SK-N-SH (cell line): ENCODE results near the gene FBXL22. TPM values are rescaled to one million over a fixed set of nuclear protein-coding genes. Genes with fewer than 3 reads are reported as not detected.

Experiments used
- CTCF ChIA-PET: fragments of 300-600, 350-600 bp; formaldehyde crosslinking; extraction: SDS; loops from one replicate; lab custom pipeline; 2021; lab: Yijun Ruan, JAX
- POLR2A ChIA-PET: fragments of 350-600 bp; sonication (Branson Sonifier 250); formaldehyde crosslinking; extraction: SDS; loops from one replicate; lab custom pipeline; 2020; ENCODE audit warnings: antibody characterized with exemption, inconsistent platforms; lab: Yijun Ruan, JAX
- DNase-seq: peaks from one replicate; pipeline ENCODE4 v3.0.0; 2012
- H2AFZ ChIP-seq: fragments of 200-600 bp; sonication (generic); 2 replicates; pipeline ENCODE4 v1.8.1; 2016; ENCODE audit warnings: antibody characterized with exemption, mild to moderate bottlenecking, low read depth
- H3F3A ChIP-seq: fragments of 200-600 bp; sonication (generic); replicated peaks from 2 replicates; pipeline ENCODE3; 2016; ENCODE audit warnings: antibody characterized with exemption, mild to moderate bottlenecking; ENCODE audit not compliant: insufficient read depth
- H3K27ac ChIP-seq, 2 experiments: fragments of 200-500 bp in 1 of 2; fragments of 200-600 bp in 1 of 2; sonication (Bioruptor generic) in 1 of 2; sonication (generic), shearing (Covaris generic) in 1 of 2; 2 replicates each; pipeline versions ENCODE4 v1.5.1 to v1.6.1; 2014 to 2016; ENCODE audit warnings: low read depth in 2 of 2, inconsistent platforms in 1 of 2, low read length in 1 of 2, mild to moderate bottlenecking in 1 of 2, mixed read lengths in 1 of 2
- H3K27me3 ChIP-seq: fragments of 200-600 bp; sonication (generic), shearing (Covaris generic); 2 replicates; pipeline ENCODE4 v1.6.1; 2016; ENCODE audit warnings: mixed run types; ENCODE audit not compliant: insufficient read depth
- H3K36me3 ChIP-seq, 2 experiments: fragments of 200-500 bp in 1 of 2; fragments of 200-600 bp in 1 of 2; sonication (Bioruptor generic) in 1 of 2; sonication (generic) in 1 of 2; replicated peaks in 1 of 2; 2 replicates each; pipeline versions ENCODE3 to v1.5.1; 2014 to 2016; ENCODE audit warnings: low read length in 1 of 2, mild to moderate bottlenecking in 1 of 2; ENCODE audit not compliant: insufficient read depth in 2 of 2, control insufficient read depth in 1 of 2
- H3K4me1 ChIP-seq, 2 experiments: fragments of 200-500 bp in 1 of 2; fragments of 200-600 bp in 1 of 2; sonication (Bioruptor generic) in 1 of 2; sonication (generic), shearing (Covaris generic) in 1 of 2; 2 replicates each; pipeline versions ENCODE4 v1.5.1 to v1.6.1; 2014 to 2016; ENCODE audit warnings: low read depth in 1 of 2, low read length in 1 of 2, mixed run types in 1 of 2; ENCODE audit not compliant: insufficient read depth in 2 of 2, control insufficient read depth in 1 of 2
- H3K4me2 ChIP-seq: fragments of 200-600 bp; sonication (generic), shearing (Covaris generic); 2 replicates; pipeline ENCODE4 v1.6.1; 2017; ENCODE audit warnings: mixed run types
- H3K4me3 ChIP-seq, 2 experiments: fragments of 200-500 bp in 1 of 2; fragments of 200-600 bp in 1 of 2; sonication (Bioruptor generic) in 1 of 2; sonication (generic), shearing (Covaris generic) in 1 of 2; 2 replicates each; pipeline versions ENCODE4 v1.5.1 to v1.8.1; 2014 to 2016; ENCODE audit warnings: low read depth in 2 of 2, inconsistent platforms in 1 of 2, low read length in 1 of 2, mild to moderate bottlenecking in 1 of 2, mixed read lengths in 1 of 2, moderate library complexity in 1 of 2
- H3K79me2 ChIP-seq: fragments of 200-600 bp; sonication (generic); 2 replicates; pipeline ENCODE4 v1.8.1; 2017; ENCODE audit warnings: mild to moderate bottlenecking; ENCODE audit not compliant: insufficient read depth
- H3K9ac ChIP-seq: fragments of 200-600 bp; sonication (generic); 2 replicates; pipeline ENCODE4 v1.6.1; 2017; ENCODE audit warnings: mixed run types
- H3K9me2 ChIP-seq: fragments of 200-600 bp; sonication (generic); 2 replicates; pipeline ENCODE4 v1.6.1; 2017; ENCODE audit warnings: mixed run types
- H3K9me3 ChIP-seq: fragments of 200-600 bp; sonication (generic); 2 replicates; pipeline ENCODE4 v1.6.1; 2017; ENCODE audit warnings: mixed run types, mild to moderate bottlenecking, moderate library complexity
- H4K20me1 ChIP-seq: fragments of 200-600 bp; sonication (generic); 2 replicates; pipeline ENCODE4 v1.6.1; 2017; ENCODE audit warnings: mild to moderate bottlenecking, mixed run types; ENCODE audit not compliant: insufficient read depth
- CTCF ChIP-seq: fragments of 200-600 bp; sonication (generic); IDR thresholded peaks from 2 replicates; pipeline ENCODE4 v1.6.1; 2017; ENCODE audit warnings: antibody characterized with exemption, mild to moderate bottlenecking, moderate library complexity
- ELF1 ChIP-seq: IDR thresholded peaks from 2 replicates; pipeline ENCODE4 v1.4.0; 2012
- FOXJ3 ChIP-seq: sonication (generic); formaldehyde crosslinking; IDR thresholded peaks from 2 replicates; pipeline ENCODE4 v1.5.1; 2020; ENCODE audit warnings: mild to moderate bottlenecking, missing genetic modification reagents
- JUND ChIP-seq: IDR thresholded peaks from 2 replicates; pipeline ENCODE4 v1.4.0; 2012
- MEF2A ChIP-seq: IDR thresholded peaks from 2 replicates; pipeline ENCODE4 v1.4.0; 2012; ENCODE audit warnings: low read depth, borderline replicate concordance
- MXI1 ChIP-seq: IDR thresholded peaks from 2 replicates; pipeline ENCODE4 v1.6.1; 2012; ENCODE audit warnings: mild to moderate bottlenecking, low read depth, low read length, improper control_type of control experiment
- NFIC ChIP-seq: IDR thresholded peaks from 2 replicates; pipeline ENCODE4 v1.4.0; 2012; ENCODE audit warnings: borderline replicate concordance
- REST ChIP-seq: IDR thresholded peaks from 2 replicates; pipeline ENCODE4 v1.6.1; 2012; ENCODE audit warnings: mild to moderate bottlenecking, low read depth, low read length, moderate library complexity
- SIN3A ChIP-seq: IDR thresholded peaks from 2 replicates; pipeline ENCODE4 v1.6.1; 2012; ENCODE audit warnings: low read depth, mild to moderate bottlenecking, low read length, moderate library complexity, borderline replicate concordance
- TEAD4 ChIP-seq: IDR thresholded peaks from 2 replicates; pipeline ENCODE4 v1.4.0; 2012; ENCODE audit warnings: mild to moderate bottlenecking, borderline replicate concordance; ENCODE audit not compliant: insufficient read depth
- USF1 ChIP-seq: IDR thresholded peaks from 2 replicates; pipeline ENCODE4 v1.4.0; 2012; ENCODE audit warnings: low read depth, borderline replicate concordance
- ZBTB33 ChIP-seq: IDR thresholded peaks from 2 replicates; pipeline ENCODE4 v1.4.0; 2012; ENCODE audit warnings: low read depth, borderline replicate concordance
- WGBS: methylation state at CpG from one replicate; pipeline ENCODE4 v1.1.6; 2017; ENCODE audit warnings: low lambda C conversion rate; 5-methylcytosine and 5-hydroxymethylcytosine counted together
- polyA plus RNA-seq, 3 experiments: library from polyadenylated mRNA; depleted of rRNA; stranded (reverse); fragments of >200 nt; gene quantifications; 2 replicates each; pipeline ENCODE4 v1.2.3, GENCODE V29; 2012

The FBXL22 gene
- polyA plus RNA-seq, 1 of the 3 experiments (the other 2 are of a cell fraction): 0.10 TPM

- peaks cover under 1 to 3% of the 10 kb centered on the region in 2 experiments; a peak in 2 of 4 replicates for H3K4me1 ChIP-seq
- no peak overlapping the region for H3K9ac ChIP-seq
- H3K9me3 ChIP-seq: no peaks in the 10 kb centered on the region
- H3K9me2 ChIP-seq: no peaks in the 10 kb centered on the region
- H2AFZ ChIP-seq: no peak overlapping the region
- POLR2A ChIA-PET: no interaction called here
- peaks cover 30 to 40% of the 10 kb centered on the region in 2 experiments for H3K36me3 ChIP-seq
- H3K27ac ChIP-seq: no peak overlapping the region
- H3K4me3 ChIP-seq: no peak overlapping the region
- no peak overlapping the region for H3K4me2 ChIP-seq
- CTCF ChIA-PET: interaction anchor here (0.8 kb wide), 1 partner anchor 84 kb away, joined by 3 read pairs; no protein-coding TSS in a partner anchor
- no peaks in the 10 kb centered on the region for H3K79me2 ChIP-seq
- H3F3A ChIP-seq: peaks cover 11% of the 10 kb centered on the region
- no peak for DNase-seq
- no peaks in the 10 kb centered on the region for H4K20me1 ChIP-seq
- no peaks in the 10 kb centered on the region for H3K27me3 ChIP-seq
- TF ChIP-seq FOXJ3 (no peak), MXI1 (no peak), USF1 (no peak), CTCF (no peak), ELF1 (no peak), MEF2A (no peak), JUND (no peak), REST (no peak), TEAD4 (no peak), NFIC (no peak), ZBTB33 (no peak), SIN3A (no peak)
- 97% methylated on average over 2 of the region's 3 CpGs for WGBS
Measured at GRCh38 chr15:63595065-63595464, 2.1 kb upstream of the FBXL22 start.
